CD14-positive monocyte (primary cell): ENCODE results near the gene NTRK3. TPM values are rescaled to one million over a fixed set of nuclear protein-coding genes. Genes with fewer than 3 reads are reported as not detected.

Experiments used
- DNase-seq, 3 donors: peaks; one replicate each; pipeline ENCODE4 v3.0.0-alpha.2; 2011 to 2022
- H2AFZ ChIP-seq: 2 replicates; pipeline ENCODE4 v1.6.0; 2012; ENCODE audit warnings: mild to moderate bottlenecking, low read depth, low read length, inconsistent platforms; ENCODE audit not compliant: insufficient read depth, poor library complexity, severe bottlenecking
- H3K27ac ChIP-seq, 2 donors: 1 replicate in 1 of 2; 2 replicates in 1 of 2; pipeline ENCODE4 v1.5.1; 2012 to 2013; ENCODE audit warnings: low read length in 2 of 2, control low read depth in 1 of 2, inconsistent platforms in 1 of 2, low read depth in 1 of 2, mild to moderate bottlenecking in 1 of 2
- H3K27me3 ChIP-seq, 2 donors: one replicate each; pipeline versions ENCODE4 v1.6.0 to v1.6.1; 2011 to 2013; ENCODE audit warnings: low read length in 2 of 2; ENCODE audit not compliant: control insufficient read depth in 2 of 2, insufficient read depth in 2 of 2
- H3K36me3 ChIP-seq, 2 donors: replicated peaks in 1 of 2; 1 replicate in 1 of 2; 2 replicates in 1 of 2; pipeline versions ENCODE4 v1.5.1 to v1.6.1; 2012 to 2013; ENCODE audit warnings: low read length in 2 of 2, control low read depth in 1 of 2, inconsistent platforms in 1 of 2, mild to moderate bottlenecking in 1 of 2; ENCODE audit not compliant: insufficient read depth in 2 of 2, control insufficient read depth in 1 of 2
- H3K4me1 ChIP-seq, 2 donors: 1 replicate in 1 of 2; 2 replicates in 1 of 2; pipeline versions ENCODE4 v1.5.1 to v1.6.1; 2012 to 2013; ENCODE audit warnings: low read length in 2 of 2, control low read depth in 1 of 2, inconsistent platforms in 1 of 2, mild to moderate bottlenecking in 1 of 2, moderate library complexity in 1 of 2; ENCODE audit not compliant: insufficient read depth in 2 of 2, control insufficient read depth in 1 of 2
- H3K4me2 ChIP-seq: replicated peaks from 2 replicates; pipeline ENCODE3; 2012; ENCODE audit warnings: low read length, moderate library complexity, mild to moderate bottlenecking; ENCODE audit not compliant: poor library complexity, severe bottlenecking; ENCODE audit errors: extremely low read depth
- H3K4me3 ChIP-seq, 3 experiments: fragments of 200-600 bp in 1 of 3; sonication (generic) in 1 of 3; replicated peaks in 1 of 3; 1 replicate in 2 of 3; 2 replicates in 1 of 3; pipeline ENCODE4 v1.5.1; 2011 to 2013; ENCODE audit warnings: low read length in 3 of 3, mild to moderate bottlenecking in 3 of 3, control low read depth in 2 of 3, low read depth in 2 of 3, inconsistent platforms in 1 of 3, moderate library complexity in 1 of 3
- H3K79me2 ChIP-seq: 2 replicates; pipeline ENCODE4 v1.6.0; 2012; ENCODE audit warnings: mild to moderate bottlenecking, control low read depth, inconsistent platforms, low read length, moderate library complexity; ENCODE audit not compliant: insufficient read depth
- H3K9ac ChIP-seq: 2 replicates; pipeline ENCODE4 v1.6.0; 2017; ENCODE audit warnings: low read length, mild to moderate bottlenecking; ENCODE audit not compliant: insufficient read depth, poor library complexity, severe bottlenecking
- H3K9me3 ChIP-seq, 2 donors: replicated peaks in 1 of 2; 1 replicate in 1 of 2; 2 replicates in 1 of 2; pipeline versions ENCODE4 v1.5.1 to v1.6.1; 2012 to 2013; ENCODE audit warnings: low read length in 2 of 2, control low read depth in 1 of 2; ENCODE audit not compliant: control insufficient read depth in 1 of 2, insufficient read depth in 1 of 2
- H4K20me1 ChIP-seq: 2 replicates; pipeline ENCODE4 v1.6.0; 2012; ENCODE audit warnings: mild to moderate bottlenecking, low read length, control low read depth, moderate library complexity; ENCODE audit not compliant: insufficient read depth
- H3K27ac Mint-ChIP-seq, 7 donors: one replicate each; pipeline ENCODE4 v1.8.0; 2020; ENCODE audit warnings: mild to moderate bottlenecking in 7 of 7, mixed read lengths in 7 of 7, moderate library complexity in 6 of 7, inconsistent platforms in 2 of 7
- H3K27me3 Mint-ChIP-seq, 3 donors: one replicate each; pipeline ENCODE4 v1.8.0; 2021 to 2022; ENCODE audit warnings: low read depth in 3 of 3, mild to moderate bottlenecking in 3 of 3, mixed read lengths in 3 of 3, moderate library complexity in 3 of 3, inconsistent platforms in 1 of 3
- H3K36me3 Mint-ChIP-seq, 2 donors: one replicate each; pipeline ENCODE4 v1.8.0; 2020; ENCODE audit warnings: mixed read lengths in 2 of 2, inconsistent platforms in 1 of 2, mild to moderate bottlenecking in 1 of 2
- H3K4me1 Mint-ChIP-seq: one replicate; pipeline ENCODE4 v1.8.0; 2020; ENCODE audit warnings: mild to moderate bottlenecking, mixed read lengths
- H3K4me3 Mint-ChIP-seq, 2 donors: one replicate each; pipeline ENCODE4 v1.8.0; 2020; ENCODE audit warnings: mild to moderate bottlenecking in 2 of 2, mixed read lengths in 2 of 2, moderate library complexity in 1 of 2
- H3K9me3 Mint-ChIP-seq, 7 donors: one replicate each; pipeline ENCODE4 v1.8.0; 2020 to 2022; ENCODE audit warnings: mixed read lengths in 7 of 7, mild to moderate bottlenecking in 6 of 7, moderate library complexity in 6 of 7, inconsistent platforms in 2 of 7
- WGBS: methylation state at CpG from one replicate; pipeline ENCODE4 v1.1.5; 2013; ENCODE audit warnings: missing lambda C conversion rate; ENCODE audit not compliant: insufficient coverage; 5-methylcytosine and 5-hydroxymethylcytosine counted together
- intact Hi-C, 2 donors: fragments of 100-400 bp; cut with micrococcal nuclease; formaldehyde crosslinking; loops; one replicate each; pipeline versions ENCODE4 v1.15.0 to v1.15.1; 2023
- polyA plus RNA-seq, 3 donors: library from polyadenylated mRNA; depleted of rRNA in 1 of 3; unstranded in 2 of 3; stranded (reverse) in 1 of 3; fragments of 300-500 nt in 2 of 3; fragments of >200 nt in 1 of 3; fragmentation: Illumina TruSeq in 2 of 3; gene quantifications; 1 replicate in 2 of 3; 2 replicates in 1 of 3; pipeline ENCODE4 v1.2.3, GENCODE V29; 2012 to 2021
- TF ChIP-seq, protein P1 (sequence below): fragments of 200-600 bp; IDR thresholded peaks from one replicate; pipeline ENCODE4 v1.8.0; 2022; ENCODE audit warnings: antibody characterized with exemption, mild to moderate bottlenecking

The NTRK3 gene
- polyA plus RNA-seq, 3 donors: not detected

DNA sequence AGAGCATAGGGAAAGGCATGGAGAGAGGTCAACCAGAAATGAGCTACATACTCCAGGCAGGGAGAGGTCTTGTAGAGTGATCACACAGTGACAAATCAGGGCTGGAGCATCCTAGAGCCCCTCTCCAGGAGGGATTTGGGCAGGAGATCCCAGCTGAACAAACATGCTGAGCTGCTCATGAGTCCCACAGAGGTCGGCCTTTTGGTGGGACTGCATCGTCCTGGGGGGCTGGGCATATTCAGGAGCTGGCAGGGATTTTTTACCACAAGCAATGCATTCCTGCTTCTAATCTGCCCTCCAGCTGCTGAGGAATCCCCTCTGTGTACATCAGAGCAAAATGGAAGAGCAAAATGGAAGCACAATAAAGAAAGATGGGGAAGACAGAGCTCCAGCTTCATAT lies 94.9 kb downstream of the NTRK3 start:
- Histone ChIP-seq H3K27ac (no peak overlapping the region), H3K79me2 (no peaks in the 10 kb centered on the region), H3K4me1 (no peaks in the 10 kb centered on the region), H3K4me2 (no peak overlapping the region), H3K27me3 (no peaks in the 10 kb centered on the region), H2AFZ (no peak overlapping the region), H3K9ac (no peak overlapping the region), H3K4me3 (no peak overlapping the region), H4K20me1 (no peaks in the 10 kb centered on the region), H3K36me3 (no peaks in the 10 kb centered on the region), H3K9me3 (no peaks in the 10 kb centered on the region)
- Mint-ChIP-seq H3K27ac (no peak overlapping the region), H3K4me3 (no peak overlapping the region), H3K9me3 (peaks cover 0 to 7% (median 3%) of the 10 kb centered on the region in 7 donors), H3K27me3 (peaks cover 0 to 6% (median 0%) of the 10 kb centered on the region in 3 donors), H3K36me3 (no peaks in the 10 kb centered on the region), H3K4me1 (no peaks in the 10 kb centered on the region)
- TF ChIP-seq, protein P1, sequence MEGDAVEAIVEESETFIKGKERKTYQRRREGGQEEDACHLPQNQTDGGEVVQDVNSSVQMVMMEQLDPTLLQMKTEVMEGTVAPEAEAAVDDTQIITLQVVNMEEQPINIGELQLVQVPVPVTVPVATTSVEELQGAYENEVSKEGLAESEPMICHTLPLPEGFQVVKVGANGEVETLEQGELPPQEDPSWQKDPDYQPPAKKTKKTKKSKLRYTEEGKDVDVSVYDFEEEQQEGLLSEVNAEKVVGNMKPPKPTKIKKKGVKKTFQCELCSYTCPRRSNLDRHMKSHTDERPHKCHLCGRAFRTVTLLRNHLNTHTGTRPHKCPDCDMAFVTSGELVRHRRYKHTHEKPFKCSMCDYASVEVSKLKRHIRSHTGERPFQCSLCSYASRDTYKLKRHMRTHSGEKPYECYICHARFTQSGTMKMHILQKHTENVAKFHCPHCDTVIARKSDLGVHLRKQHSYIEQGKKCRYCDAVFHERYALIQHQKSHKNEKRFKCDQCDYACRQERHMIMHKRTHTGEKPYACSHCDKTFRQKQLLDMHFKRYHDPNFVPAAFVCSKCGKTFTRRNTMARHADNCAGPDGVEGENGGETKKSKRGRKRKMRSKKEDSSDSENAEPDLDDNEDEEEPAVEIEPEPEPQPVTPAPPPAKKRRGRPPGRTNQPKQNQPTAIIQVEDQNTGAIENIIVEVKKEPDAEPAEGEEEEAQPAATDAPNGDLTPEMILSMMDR: no peak
- no peak for DNase-seq
- intact Hi-C loops: no loop called here
- 79% methylated on average over 2 of the region's 2 CpGs for WGBS

DNA sequence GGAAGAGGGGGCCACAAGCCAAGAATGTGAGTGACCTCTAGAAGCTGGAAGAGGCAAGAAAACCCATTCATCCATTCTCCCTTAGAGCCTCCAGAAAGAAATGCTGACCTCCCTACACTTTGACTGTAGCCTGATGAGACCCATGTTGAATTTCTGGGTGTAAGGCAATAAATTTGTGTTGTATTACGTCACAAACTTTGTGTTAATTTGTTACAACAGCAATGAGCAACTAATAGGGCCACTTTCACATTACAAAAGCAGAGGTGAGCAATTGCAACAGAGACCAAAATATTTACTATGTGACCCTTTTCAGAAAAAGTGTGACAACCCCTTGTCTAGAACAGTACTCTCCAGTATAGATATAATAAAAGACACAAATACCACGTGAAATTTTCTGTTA lies 101.2 kb downstream of the NTRK3 start:
- Mint-ChIP-seq H3K9me3 (peaks cover 0 to 14% (median 4%) of the 10 kb centered on the region in 7 donors), H3K4me1 (no peaks in the 10 kb centered on the region), H3K36me3 (no peaks in the 10 kb centered on the region), H3K4me3 (no peak overlapping the region), H3K27ac (no peak overlapping the region), H3K27me3 (peaks cover 0 to 7% (median 0%) of the 10 kb centered on the region in 3 donors)
- Histone ChIP-seq H3K4me3 (no peak overlapping the region), H3K4me1 (no peaks in the 10 kb centered on the region), H4K20me1 (no peaks in the 10 kb centered on the region), H3K79me2 (no peaks in the 10 kb centered on the region), H3K9me3 (no peaks in the 10 kb centered on the region), H3K27me3 (no peaks in the 10 kb centered on the region), H2AFZ (no peak overlapping the region), H3K9ac (no peak overlapping the region), H3K4me2 (no peak overlapping the region), H3K36me3 (no peaks in the 10 kb centered on the region), H3K27ac (no peak overlapping the region)
- TF ChIP-seq, protein P1: no peak
- intact Hi-C loops: no loop called here
- no CpG with 5 or more reads among the region's 2 CpGs for WGBS
- no peak for DNase-seq
